Measurements from ENCODE around the gene HSDL2.

Gene HSDL2

GRCh38 chr9:112421771-112422222 lies 41.9 kb downstream of the HSDL2 start:
- Histone ChIP-seq H3K9ac (no peak overlapping the region), H3K9me3 (no peaks in the 10 kb centered on the region)

GRCh38 chr9:112422417-112423148 lies 42.7 kb downstream of the HSDL2 start:
- Histone ChIP-seq H3K9ac (no peak overlapping the region), H3K36me3 (peaks cover 19% of the 10 kb centered on the region), H3K27ac (no peak overlapping the region), H3K4me2 (no peak overlapping the region), H4K20me1 (no peaks in the 10 kb centered on the region), H3K4me1 (no peaks in the 10 kb centered on the region), H3K27me3 (no peaks in the 10 kb centered on the region), H3K4me3 (no peak overlapping the region), H3K9me3 (no peaks in the 10 kb centered on the region)
- TF ChIP-seq Cebpa-rat (IDR thresholded peaks at IDR 0.05) = no peak

More at GRCh38 chr9:112421771-112422222, 41.9 kb downstream of the HSDL2 start:
- no peaks in the 10 kb centered on the region for H3K4me1 ChIP-seq
- H4K20me1 ChIP-seq = no peaks in the 10 kb centered on the region
- 0 out of 2 replicates have a peak overlapping the region, but pooled peaks have one; percentile 0 for H3K4me2 ChIP-seq
- no peaks in the 10 kb centered on the region for H3K27me3 ChIP-seq
- H3K27ac ChIP-seq = no peak overlapping the region
- no peak for TF ChIP-seq Cebpa-rat (IDR thresholded peaks at IDR 0.05)
- peaks cover 19% of the 10 kb centered on the region for H3K36me3 ChIP-seq
- no peak overlapping the region for H3K4me3 ChIP-seq

- H3K27ac ChIP-seq = no peak overlapping the region
- no peaks in the 10 kb centered on the region for H3K4me1 ChIP-seq
- no peak for TF ChIP-seq Cebpa-rat (IDR thresholded peaks at IDR 0.05)
- no peak overlapping the region for H3K4me2 ChIP-seq
- no peaks in the 10 kb centered on the region for H3K27me3 ChIP-seq
- no peak overlapping the region for H3K4me3 ChIP-seq
- H3K9me3 ChIP-seq = no peaks in the 10 kb centered on the region
- peaks cover 10% of the 10 kb centered on the region for H3K36me3 ChIP-seq
- H4K20me1 ChIP-seq = no peaks in the 10 kb centered on the region
- no peak overlapping the region for H3K9ac ChIP-seq
These were observed 50.2 kb downstream of the HSDL2 start for GRCh38 chr9:112430006-112430522.

- Histone ChIP-seq H3K27me3 (no peaks in the 10 kb centered on the region), H4K20me1 (no peaks in the 10 kb centered on the region), H3K4me2 (no peak overlapping the region), H3K4me1 (no peaks in the 10 kb centered on the region), H3K9ac (no peak overlapping the region), H3K36me3 (peaks cover 23% of the 10 kb centered on the region), H3K4me3 (no peak overlapping the region), H3K27ac (no peak overlapping the region), H3K9me3 (no peaks in the 10 kb centered on the region)
- TF ChIP-seq Cebpa-rat (IDR thresholded peaks at IDR 0.05) = no peak
These were observed 53.8 kb downstream of the HSDL2 start for GRCh38 chr9:112433499-112434392.

- no peaks in the 10 kb centered on the region for H3K4me1 ChIP-seq
- H3K4me2 ChIP-seq = no peak overlapping the region
- TF ChIP-seq Cebpa-rat (IDR thresholded peaks at IDR 0.05) = no peak
- no peaks in the 10 kb centered on the region for H3K27me3 ChIP-seq
- H3K36me3 ChIP-seq = peaks cover 23% of the 10 kb centered on the region
- H4K20me1 ChIP-seq = no peaks in the 10 kb centered on the region
- H3K4me3 ChIP-seq = no peak overlapping the region
- H3K27ac ChIP-seq = no peak overlapping the region
- no peaks in the 10 kb centered on the region for H3K9me3 ChIP-seq
- no peak overlapping the region for H3K9ac ChIP-seq
These were observed 54.6 kb downstream of the HSDL2 start for GRCh38 chr9:112434487-112434886.

GRCh38 chr9:112437406-112437805 lies 57.5 kb downstream of the HSDL2 start:
- Histone ChIP-seq H3K9ac (no peak overlapping the region), H3K27me3 (no peaks in the 10 kb centered on the region), H3K4me1 (no peaks in the 10 kb centered on the region), H3K36me3 (peaks cover 23% of the 10 kb centered on the region; the same call in 1 of the 2 replicates), H3K4me3 (no peak overlapping the region), H3K9me3 (no peaks in the 10 kb centered on the region), H4K20me1 (no peaks in the 10 kb centered on the region), H3K27ac (no peak overlapping the region), H3K4me2 (no peak overlapping the region)
- TF ChIP-seq Cebpa-rat (IDR thresholded peaks at IDR 0.05) = no peak

- no peak for TF ChIP-seq Cebpa-rat (IDR thresholded peaks at IDR 0.05)
- no peak overlapping the region for H3K9ac ChIP-seq
- no peaks in the 10 kb centered on the region for H3K4me1 ChIP-seq
These were observed 59.3 kb downstream of the HSDL2 start for GRCh38 chr9:112439171-112439570.

GRCh38 chr9:112439825-112440224 lies 59.9 kb downstream of the HSDL2 start:
- no peaks in the 10 kb centered on the region for H3K9me3 ChIP-seq
- H3K27me3 ChIP-seq = no peaks in the 10 kb centered on the region
- H3K9ac ChIP-seq = no peak overlapping the region
- H3K4me3 ChIP-seq = no peak overlapping the region
- no peak overlapping the region for H3K4me2 ChIP-seq
- H3K27ac ChIP-seq = no peak overlapping the region
- no peak for TF ChIP-seq Cebpa-rat (IDR thresholded peaks at IDR 0.05)
- H3K36me3 ChIP-seq = peaks cover 32% of the 10 kb centered on the region; the same call in 1 of the 2 replicates
- H4K20me1 ChIP-seq = no peaks in the 10 kb centered on the region
- H3K4me1 ChIP-seq = no peaks in the 10 kb centered on the region

More at GRCh38 chr9:112439171-112439570, 59.3 kb downstream of the HSDL2 start:
- H3K9me3 ChIP-seq = no peaks in the 10 kb centered on the region
- peaks cover 31% of the 10 kb centered on the region; the same call in 1 of the 2 replicates for H3K36me3 ChIP-seq
- no peak overlapping the region for H3K4me2 ChIP-seq
- H3K27ac ChIP-seq = no peak overlapping the region
- no peaks in the 10 kb centered on the region for H3K27me3 ChIP-seq
- H4K20me1 ChIP-seq = no peaks in the 10 kb centered on the region
- no peak overlapping the region for H3K4me3 ChIP-seq

- peaks cover 23% of the 10 kb centered on the region for H3K4me1 ChIP-seq
- H4K20me1 ChIP-seq = no peaks in the 10 kb centered on the region
- TF ChIP-seq Cebpa-rat (IDR thresholded peaks at IDR 0.05) = no peak
- no peak overlapping the region for H3K4me3 ChIP-seq
- no peaks in the 10 kb centered on the region for H3K27me3 ChIP-seq
- no peak overlapping the region for H3K27ac ChIP-seq
- no peak overlapping the region for H3K4me2 ChIP-seq
- peaks cover 19% of the 10 kb centered on the region; the same call in 1 of the 2 replicates for H3K36me3 ChIP-seq
- H3K9me3 ChIP-seq = no peaks in the 10 kb centered on the region
- no peak overlapping the region for H3K9ac ChIP-seq
These were observed 63.3 kb downstream of the HSDL2 start for GRCh38 chr9:112443200-112443599.

Measured in BLaER1 (cell line).